ENCODE measurements around the gene HOATZ.

The HOATZ gene

GRCh38 chr11:111514216-111515031, at the start of gene HOATZ:
Gene HOATZ, plus strand, starts transcription at chr11:111514778. Its CDS starts 7 bp downstream, at chr11:111514785.
- in situ Hi-C loops (cut with MboI; ENCODE audit: low sequenced_read_pairs): no loop called here

GRCh38 chr11:111465400-111465799, 49.2 kb upstream of the HOATZ start:
- in situ Hi-C loops (cut with MboI; ENCODE audit: low sequenced_read_pairs): no loop called here

- in situ Hi-C loops (cut with MboI; ENCODE audit: low sequenced_read_pairs): no loop called here
These were observed 48.0 kb upstream of the HOATZ start for GRCh38 chr11:111466615-111467014.

GRCh38 chr11:111469200-111469599, 45.4 kb upstream of the HOATZ start:
- in situ Hi-C loops (cut with MboI; ENCODE audit: low sequenced_read_pairs): no loop called here

GRCh38 chr11:111472228-111472627, 42.4 kb upstream of the HOATZ start:
- in situ Hi-C loops (cut with MboI; ENCODE audit: low sequenced_read_pairs): no loop called here

- in situ Hi-C loops (cut with MboI; ENCODE audit: low sequenced_read_pairs): no loop called here
These were observed 40.1 kb upstream of the HOATZ start for GRCh38 chr11:111474432-111474831.

- in situ Hi-C loops (cut with MboI; ENCODE audit: low sequenced_read_pairs): no loop called here
These were observed 38.2 kb upstream of the HOATZ start for GRCh38 chr11:111476366-111476765.

- in situ Hi-C loops (cut with MboI; ENCODE audit: low sequenced_read_pairs): no loop called here
These were observed 37.6 kb upstream of the HOATZ start for GRCh38 chr11:111476956-111477355.

GRCh38 chr11:111477898-111478297, 36.7 kb upstream of the HOATZ start:
- in situ Hi-C loops (cut with MboI; ENCODE audit: low sequenced_read_pairs): no loop called here

- in situ Hi-C loops (cut with MboI; ENCODE audit: low sequenced_read_pairs): no loop called here
These were observed 34.9 kb upstream of the HOATZ start for GRCh38 chr11:111479666-111480065.

GRCh38 chr11:111483431-111483830, 31.1 kb upstream of the HOATZ start:
- in situ Hi-C loops (cut with MboI; ENCODE audit: low sequenced_read_pairs): no loop called here

- in situ Hi-C loops (cut with MboI; ENCODE audit: low sequenced_read_pairs): no loop called here
These were observed 24.1 kb upstream of the HOATZ start for GRCh38 chr11:111490496-111490895.

GRCh38 chr11:111494040-111494439, 20.5 kb upstream of the HOATZ start:
- in situ Hi-C loops (cut with MboI; ENCODE audit: low sequenced_read_pairs): no loop called here

GRCh38 chr11:111499483-111499882, 15.1 kb upstream of the HOATZ start:
- in situ Hi-C loops (cut with MboI; ENCODE audit: low sequenced_read_pairs): no loop called here

- in situ Hi-C loops (cut with MboI; ENCODE audit: low sequenced_read_pairs): no loop called here
These were observed 14.1 kb upstream of the HOATZ start for GRCh38 chr11:111500481-111500880.

- in situ Hi-C loops (cut with MboI; ENCODE audit: low sequenced_read_pairs): no loop called here
These were observed 12.0 kb upstream of the HOATZ start for GRCh38 chr11:111502611-111503010.

GRCh38 chr11:111510311-111510710, 4.3 kb upstream of the HOATZ start:
- in situ Hi-C loops (cut with MboI; ENCODE audit: low sequenced_read_pairs): no loop called here

GRCh38 chr11:111512296-111513239, 2.0 kb upstream of the HOATZ start, which contains the start of gene BTG4:
Gene BTG4, minus strand, starts transcription at chr11:111512386. Its CDS starts 13,610 bp downstream, at chr11:111498776.
- in situ Hi-C loops (cut with MboI; ENCODE audit: low sequenced_read_pairs): no loop called here

GRCh38 chr11:111513240-111513605, 1.4 kb upstream of the HOATZ start:
- in situ Hi-C loops (cut with MboI; ENCODE audit: low sequenced_read_pairs): no loop called here

GRCh38 chr11:111515591-111515990, 1.0 kb downstream of the HOATZ start:
- in situ Hi-C loops (cut with MboI; ENCODE audit: low sequenced_read_pairs): no loop called here

- in situ Hi-C loops (cut with MboI; ENCODE audit: low sequenced_read_pairs): no loop called here
These were observed 4.1 kb downstream of the HOATZ start for GRCh38 chr11:111518668-111519067.

GRCh38 chr11:111520560-111520959, 6.0 kb downstream of the HOATZ start:
- in situ Hi-C loops (cut with MboI; ENCODE audit: low sequenced_read_pairs): no loop called here
